Measurements from ENCODE around the gene SH3RF3.

- TF ChIP-seq CTCF (IDR thresholded peaks at IDR 0.05) (no peak), POLR2AphosphoS5 (IDR thresholded peaks at IDR 0.05) (no peak)
Observed at GRCh38 chr2:109247340-109247739, 118.3 kb downstream of the SH3RF3 start.

All from breast epithelium (tissue), 3 donors.